PFSK-1 (cell line): Measurements from ENCODE around the gene POU2F2.

ENCODE experiments used
- FOXP2 ChIP-seq: optimal IDR thresholded peaks from 2 replicates; pipeline ENCODE3; 2011; ENCODE audit warnings: borderline replicate concordance, control low read depth, inconsistent platforms; ENCODE audit not compliant: insufficient read depth; ENCODE audit errors: extremely low read length, extremely low read depth
- POLR2AphosphoS5 ChIP-seq: IDR thresholded peaks from 2 replicates; pipeline ENCODE4 v1.6.1; 2012; ENCODE audit warnings: low read depth, mild to moderate bottlenecking, control low read depth, low read length, moderate library complexity
- REST ChIP-seq, 2 experiments: IDR thresholded peaks; 2 replicates each; pipeline versions ENCODE4 v1.6.1 to v1.8.0; 2011 to 2012; ENCODE audit warnings: low read depth in 2 of 2, low read length in 2 of 2, control low read depth in 1 of 2, inconsistent platforms in 1 of 2, mild to moderate bottlenecking in 1 of 2, moderate library complexity in 1 of 2; ENCODE audit not compliant: insufficient read depth in 1 of 2
- SIN3A ChIP-seq: IDR thresholded peaks from 2 replicates; pipeline ENCODE4 v1.6.1; 2012; ENCODE audit warnings: mild to moderate bottlenecking, low read length, moderate library complexity, borderline replicate concordance; ENCODE audit not compliant: insufficient read depth
- TAF1 ChIP-seq: IDR thresholded peaks from 2 replicates; pipeline ENCODE4 v1.6.1; 2012; ENCODE audit warnings: low read length, control low read depth, borderline replicate concordance; ENCODE audit not compliant: insufficient read depth

Gene POU2F2

GRCh38 chr19:42045575-42045974 is 86.7 kb downstream of the POU2F2 start:
- TF ChIP-seq SIN3A (no peak), FOXP2 (no peak)

GRCh38 chr19:42042455-42043170 is 89.6 kb downstream of the POU2F2 start:
- TF ChIP-seq REST (IDR thresholded peaks at IDR 0.05; ENCODE audit: insufficient read depth in 1 of 2, low read depth in 2 of 2, low read length in 2 of 2): no peak
- no peak for TF ChIP-seq FOXP2
- no peak for TF ChIP-seq TAF1
- no peak for TF ChIP-seq POLR2AphosphoS5
- no peak for TF ChIP-seq SIN3A

GRCh38 chr19:42040031-42040430 is 92.2 kb downstream of the POU2F2 start:
- TF ChIP-seq REST (IDR thresholded peaks at IDR 0.05; ENCODE audit: insufficient read depth in 1 of 2, low read depth in 2 of 2, low read length in 2 of 2): no peak
- no peak for TF ChIP-seq TAF1
- no peak for TF ChIP-seq SIN3A
- no peak for TF ChIP-seq FOXP2
- TF ChIP-seq POLR2AphosphoS5: no peak

GRCh38 chr19:42038666-42039065 is 93.6 kb downstream of the POU2F2 start:
- no peak for TF ChIP-seq TAF1
- TF ChIP-seq SIN3A: no peak
- TF ChIP-seq REST (IDR thresholded peaks at IDR 0.05; ENCODE audit: insufficient read depth in 1 of 2, low read depth in 2 of 2, low read length in 2 of 2): no peak
- TF ChIP-seq FOXP2: no peak
- TF ChIP-seq POLR2AphosphoS5: no peak

GRCh38 chr19:42037649-42038048 is 94.6 kb downstream of the POU2F2 start:
- TF ChIP-seq TAF1 (no peak), SIN3A (no peak), POLR2AphosphoS5 (no peak), REST (IDR thresholded peaks at IDR 0.05; ENCODE audit: insufficient read depth in 1 of 2, low read depth in 2 of 2, low read length in 2 of 2) (no peak)
